ENCODE measurements around the gene PYGL. TPM values are rescaled to one million over a fixed set of nuclear protein-coding genes. Genes with fewer than 3 reads are reported as not detected.

Gene PYGL
- total RNA-seq, 1 donor from 2014 or later: 12.0 TPM

GRCh38 chr14:50932156-50932555, 12.1 kb downstream of the PYGL start:
- H3K4me1 Mint-ChIP-seq (ENCODE audit: low read depth): peaks cover 10% of the 10 kb centered on the region
- TF ChIP-seq CTCF (IDR thresholded peaks at IDR 0.05; ENCODE audit: unreplicated experiment): no peak
- H3K27me3 Mint-ChIP-seq: no peaks in the 10 kb centered on the region
- H3K9me3 Mint-ChIP-seq (ENCODE audit: low read depth): no peaks in the 10 kb centered on the region
- H3K36me3 Mint-ChIP-seq (ENCODE audit: insufficient read depth): no peaks in the 10 kb centered on the region
- no peak for DNase-seq (ENCODE audit: low spot score, unreplicated experiment)
- H3K4me3 Mint-ChIP-seq (ENCODE audit: low read depth): no peak overlapping the region
- H3K27ac Mint-ChIP-seq: no peak overlapping the region

- no peaks in the 10 kb centered on the region for H3K27me3 Mint-ChIP-seq
- no peak overlapping the region for H3K4me3 Mint-ChIP-seq (ENCODE audit: low read depth)
- TF ChIP-seq CTCF (IDR thresholded peaks at IDR 0.05; ENCODE audit: unreplicated experiment): no peak
- H3K4me1 Mint-ChIP-seq (ENCODE audit: low read depth): peaks cover 10% of the 10 kb centered on the region
- H3K36me3 Mint-ChIP-seq (ENCODE audit: insufficient read depth): no peaks in the 10 kb centered on the region
- H3K27ac Mint-ChIP-seq: no peak overlapping the region
- no peak for DNase-seq (ENCODE audit: low spot score, unreplicated experiment)
- no peaks in the 10 kb centered on the region for H3K9me3 Mint-ChIP-seq (ENCODE audit: low read depth)
These were observed 12.7 kb downstream of the PYGL start for GRCh38 chr14:50931559-50931958.

- no peak for DNase-seq (ENCODE audit: low spot score, unreplicated experiment)
- Mint-ChIP-seq H3K27ac (no peak overlapping the region), H3K9me3 (ENCODE audit: low read depth) (no peaks in the 10 kb centered on the region), H3K4me3 (ENCODE audit: low read depth) (no peak overlapping the region), H3K27me3 (no peaks in the 10 kb centered on the region), H3K4me1 (ENCODE audit: low read depth) (peaks cover under 1% of the 10 kb centered on the region), H3K36me3 (ENCODE audit: insufficient read depth) (no peaks in the 10 kb centered on the region)
- no peak for TF ChIP-seq CTCF (IDR thresholded peaks at IDR 0.05; ENCODE audit: unreplicated experiment)
These were observed 14.8 kb downstream of the PYGL start for GRCh38 chr14:50929506-50929905.

- H3K27me3 Mint-ChIP-seq: no peaks in the 10 kb centered on the region
- no peaks in the 10 kb centered on the region for H3K9me3 Mint-ChIP-seq (ENCODE audit: low read depth)
- no peaks in the 10 kb centered on the region for H3K36me3 Mint-ChIP-seq (ENCODE audit: insufficient read depth)
- TF ChIP-seq CTCF (IDR thresholded peaks at IDR 0.05; ENCODE audit: unreplicated experiment): no peak
- no peaks in the 10 kb centered on the region for H3K4me1 Mint-ChIP-seq (ENCODE audit: low read depth)
- H3K4me3 Mint-ChIP-seq (ENCODE audit: low read depth): no peak overlapping the region
- H3K27ac Mint-ChIP-seq: no peak overlapping the region
- DNase-seq (ENCODE audit: low spot score, unreplicated experiment): no peak
These were observed 16.2 kb downstream of the PYGL start for GRCh38 chr14:50928002-50928635.

- Mint-ChIP-seq H3K4me3 (ENCODE audit: low read depth) (no peak overlapping the region), H3K27ac (no peak overlapping the region), H3K4me1 (ENCODE audit: low read depth) (no peaks in the 10 kb centered on the region), H3K9me3 (ENCODE audit: low read depth) (no peaks in the 10 kb centered on the region), H3K27me3 (no peaks in the 10 kb centered on the region), H3K36me3 (ENCODE audit: insufficient read depth) (no peaks in the 10 kb centered on the region)
- no peak for TF ChIP-seq CTCF (IDR thresholded peaks at IDR 0.05; ENCODE audit: unreplicated experiment)
- DNase-seq (ENCODE audit: low spot score, unreplicated experiment): no peak
These were observed 17.4 kb downstream of the PYGL start for GRCh38 chr14:50926851-50927386.

Data from progenitor cell of endocrine pancreas (in vitro differentiated cells).